GM12873 (cell line): ENCODE data around the gene SLC35A2.

ENCODE experiments used
- CTCF ChIP-seq: IDR thresholded peaks from 2 replicates; pipeline ENCODE4 v1.5.1; 2012; ENCODE audit warnings: low read depth, mild to moderate bottlenecking, moderate library complexity, low read length, control low read depth; ENCODE audit not compliant: insufficient read depth; ENCODE audit errors: missing control alignments

SLC35A2 gene

DNA sequence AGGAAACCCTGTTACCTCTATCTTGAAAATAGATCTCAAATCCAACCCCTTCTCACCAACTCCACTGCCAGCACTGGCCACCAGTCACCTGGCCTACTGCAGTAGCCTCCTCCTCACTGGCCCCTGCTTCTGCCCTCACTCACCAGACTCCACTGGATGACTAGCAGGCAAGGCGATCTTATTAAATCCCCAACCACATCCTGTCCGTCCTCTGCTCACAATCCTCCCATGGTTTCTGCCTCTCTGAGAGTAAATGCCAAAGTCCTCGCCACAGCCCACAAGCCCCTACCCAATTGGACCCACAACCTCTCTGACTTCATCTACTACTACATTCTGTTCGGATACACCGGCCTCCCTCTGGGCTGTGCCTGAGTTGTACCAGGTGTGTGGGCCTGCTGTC lies 12.8 kb upstream of the SLC35A2 start:
- TF ChIP-seq CTCF: no peak

GRCh38 chrX:48923771-48924170 lies 12.3 kb upstream of the SLC35A2 start:
- no peak for TF ChIP-seq CTCF

DNA sequence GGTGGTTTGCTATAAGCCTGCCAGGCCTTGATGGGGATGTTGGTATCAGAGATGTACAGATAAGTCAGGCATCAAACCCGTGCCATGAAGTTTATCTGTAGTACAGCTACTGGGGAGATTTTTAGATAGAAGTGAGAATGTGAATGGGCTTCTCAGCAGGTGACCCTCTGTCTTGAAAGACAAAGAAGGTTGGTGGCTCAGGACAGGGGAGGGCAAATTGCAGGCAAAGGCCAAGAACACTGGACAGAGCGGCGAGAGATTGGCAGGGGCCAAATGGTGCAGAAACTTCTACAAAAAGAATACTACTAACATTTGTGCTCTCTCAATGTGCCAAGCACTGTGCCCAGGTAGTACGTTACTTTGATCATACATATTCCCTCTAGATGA lies 9.3 kb upstream of the SLC35A2 start:
- TF ChIP-seq CTCF: no peak

DNA sequence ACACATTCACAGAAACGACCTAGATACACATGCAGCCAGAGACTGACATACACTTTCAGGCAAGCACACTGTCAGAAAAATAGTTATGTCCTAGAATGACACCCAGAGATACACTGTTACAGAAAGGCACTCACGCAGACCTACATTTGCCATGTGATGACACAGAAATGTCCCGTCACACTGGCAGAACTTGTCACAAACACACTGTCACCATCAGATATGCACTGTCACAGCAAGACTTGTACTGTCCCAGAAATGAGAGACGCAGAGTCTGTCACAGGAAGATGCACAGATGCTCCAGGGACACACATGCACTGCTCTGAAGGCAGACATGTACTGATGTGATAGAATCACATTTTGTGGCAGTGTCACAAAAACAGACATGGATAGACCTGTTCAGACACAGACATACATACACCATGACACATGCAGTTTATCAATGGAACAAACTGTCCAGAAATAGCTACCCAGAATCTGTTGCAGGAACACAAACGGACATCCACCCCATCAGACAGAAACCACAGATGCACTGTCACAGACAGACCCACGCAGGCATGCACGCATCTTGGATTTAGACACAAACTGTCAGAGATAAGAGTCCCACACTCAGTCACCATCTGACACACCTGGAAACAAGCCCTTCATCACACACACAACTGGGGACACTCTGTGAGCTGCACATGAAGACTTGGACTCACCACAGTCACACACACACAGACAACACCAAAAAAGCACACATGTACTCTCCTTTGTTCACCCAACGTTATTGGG lies 8.7 kb upstream of the SLC35A2 start:
- no peak for TF ChIP-seq CTCF

DNA sequence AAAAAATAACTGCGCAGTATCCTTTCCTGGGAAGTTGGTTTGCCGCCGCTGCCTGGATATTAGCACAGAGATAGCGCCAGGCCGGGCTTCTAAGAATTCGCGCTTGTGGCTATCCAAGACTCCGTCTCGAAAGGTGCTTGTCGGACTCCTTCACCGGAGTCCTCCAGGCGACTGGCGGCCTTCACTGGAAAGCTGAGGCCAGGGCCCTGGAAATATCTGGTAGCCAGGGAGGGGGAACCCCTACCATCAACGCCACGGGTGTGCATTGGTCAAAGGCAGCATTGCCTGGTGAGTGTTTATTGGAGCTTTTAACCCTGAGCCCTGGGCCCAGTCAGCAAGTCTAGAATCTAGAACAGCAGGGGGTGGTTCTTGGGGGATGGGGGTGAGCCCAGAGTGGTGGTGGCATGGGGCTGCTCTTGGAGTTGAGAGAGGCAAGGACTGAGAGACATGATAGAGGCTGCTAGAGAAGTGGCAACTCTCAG lies 8.0 kb upstream of the SLC35A2 start:
- TF ChIP-seq CTCF: no peak

DNA sequence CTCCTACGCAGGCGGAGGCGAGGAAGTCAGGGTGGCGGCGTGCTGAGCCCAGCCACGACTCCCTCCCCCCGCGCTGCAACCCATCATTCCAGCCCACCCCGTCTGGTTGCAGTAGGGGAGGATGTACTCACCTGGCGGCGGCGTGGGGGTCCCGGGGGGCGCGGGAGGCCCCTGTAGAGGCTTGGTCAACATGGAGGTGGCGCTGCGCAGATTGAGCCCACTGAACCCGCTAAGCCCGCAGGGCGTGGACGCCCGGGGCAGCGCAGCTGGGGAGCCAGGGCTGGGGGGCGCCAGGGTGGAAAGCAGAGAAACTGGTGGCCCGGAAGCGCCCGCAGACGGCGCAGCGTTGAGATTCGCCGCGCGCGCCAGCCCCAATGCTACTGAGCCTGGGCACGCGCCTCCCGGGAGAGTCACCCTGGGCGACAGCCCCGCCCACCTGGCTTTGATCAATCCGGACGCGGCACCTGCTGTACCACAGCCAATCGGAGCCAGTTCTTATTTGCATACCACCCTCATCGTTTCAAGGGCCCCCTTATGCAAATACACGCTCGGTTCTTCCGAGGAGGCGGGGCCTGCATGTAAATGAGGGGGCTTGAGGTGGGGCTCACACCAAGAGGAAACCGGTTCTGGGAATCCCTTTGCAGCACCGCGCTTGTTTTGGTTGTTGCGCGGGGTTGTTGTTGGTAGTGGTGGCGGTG lies 7.3 kb upstream of the SLC35A2 start, which contains the start of gene PIM2:
TSS of gene PIM2 (minus strand) at position 382 of the 698 bp plus-strand sequence. CDS start at position 192, 190 bp downstream.
- no peak for TF ChIP-seq CTCF

- TF ChIP-seq CTCF: no peak
These were observed 6.8 kb upstream of the SLC35A2 start for GRCh38 chrX:48918301-48918642.
